Activated gamma-delta T cell (primary cell): ENCODE data around the gene TEAD1.

Experiments used
- DNase-seq: peaks from one replicate; lab custom pipeline; 2025; lab: John Stamatoyannopoulos, UW
- total RNA-seq, 2 donors: gene quantifications; one replicate each; lab custom pipeline; 2026; lab: John Stamatoyannopoulos, UW

Gene TEAD1
- total RNA-seq, result 0.26 to 0.31 reads per million in 2 donors

GRCh38 chr11:12673924-12674570 lies at the start of gene TEAD1:
TSS of gene TEAD1 (plus strand) at chr11:12674421.
- peak; percentile 60 for DNase-seq

- DNase-seq, result no peak
Observed at GRCh38 chr11:12624595-12624994, 49.6 kb upstream of the TEAD1 start.

- DNase-seq, result no peak
Observed at GRCh38 chr11:12625438-12626071, 48.7 kb upstream of the TEAD1 start.

GRCh38 chr11:12626616-12627015 lies 47.6 kb upstream of the TEAD1 start:
- no peak for DNase-seq

GRCh38 chr11:12628314-12628713 lies 45.9 kb upstream of the TEAD1 start:
- no peak for DNase-seq

- no peak for DNase-seq
Observed at GRCh38 chr11:12629601-12630313, 44.5 kb upstream of the TEAD1 start.

GRCh38 chr11:12631651-12632050 lies 42.6 kb upstream of the TEAD1 start:
- no peak for DNase-seq

GRCh38 chr11:12634329-12634728 lies 39.9 kb upstream of the TEAD1 start:
- DNase-seq, result no peak

GRCh38 chr11:12636871-12637410 lies 37.3 kb upstream of the TEAD1 start:
- no peak for DNase-seq

GRCh38 chr11:12639388-12639787 lies 34.8 kb upstream of the TEAD1 start:
- no peak for DNase-seq

GRCh38 chr11:12640355-12640754 lies 33.9 kb upstream of the TEAD1 start:
- no peak for DNase-seq

- no peak for DNase-seq
Observed at GRCh38 chr11:12640926-12641849, 33.0 kb upstream of the TEAD1 start.

- no peak for DNase-seq
Observed at GRCh38 chr11:12642040-12642439, 32.2 kb upstream of the TEAD1 start.

- no peak for DNase-seq
Observed at GRCh38 chr11:12642806-12643428, 31.3 kb upstream of the TEAD1 start.

- no peak for DNase-seq
Observed at GRCh38 chr11:12646478-12646877, 27.7 kb upstream of the TEAD1 start.

- DNase-seq, result no peak
Observed at GRCh38 chr11:12653729-12654128, 20.5 kb upstream of the TEAD1 start.

- DNase-seq, result no peak
Observed at GRCh38 chr11:12655842-12656241, 18.4 kb upstream of the TEAD1 start.

- no peak for DNase-seq
Observed at GRCh38 chr11:12657336-12657735, 16.9 kb upstream of the TEAD1 start.

GRCh38 chr11:12657981-12658380 lies 16.2 kb upstream of the TEAD1 start:
- no peak for DNase-seq

- DNase-seq, result no peak
Observed at GRCh38 chr11:12662101-12662689, 12.0 kb upstream of the TEAD1 start.

- DNase-seq, result no peak
Observed at GRCh38 chr11:12664385-12664784, 9.8 kb upstream of the TEAD1 start.
